H1 (cell line): Measurements from ENCODE around the gene NEK11. TPM values are rescaled to one million over a fixed set of nuclear protein-coding genes. Genes with fewer than 3 reads are reported as not detected.

Source experiments
- CTCF ChIA-PET: fragments of 300-600 bp; sonication (Branson Sonifier 250); formaldehyde crosslinking; loops from one replicate; lab custom pipeline; 2021; ENCODE audit not compliant: partially characterized antibody; lab: Charles Lee
- POLR2A ChIA-PET: fragments of 300-600 bp; sonication (Branson Sonifier 250); formaldehyde crosslinking; loops from one replicate; lab custom pipeline; 2021; ENCODE audit warnings: inconsistent platforms; ENCODE audit not compliant: partially characterized antibody; lab: Charles Lee
- DNase-seq, 2 experiments: peaks; one replicate each; pipeline versions ENCODE4 v3.0.0 to v3.0.0-alpha.2; 2010 to 2022; ENCODE audit warnings: low spot score in 2 of 2, low read depth in 1 of 2, mixed read lengths in 1 of 2
- FAIRE-seq: peaks from 2 replicates; lab custom pipeline; 2011; peaks lifted over from hg19 to GRCh38; lab: Jason Lieb, UNC
- H2AFZ ChIP-seq: 2 replicates; pipeline ENCODE4 v1.8.1; 2012; ENCODE audit warnings: low read length, inconsistent platforms
- H2AK5ac ChIP-seq: 2 replicates; pipeline ENCODE4 v1.6.1; 2013; ENCODE audit warnings: low read depth, low read length
- H2BK120ac ChIP-seq: replicated peaks from 2 replicates; pipeline ENCODE3; 2013; ENCODE audit warnings: low read depth, low read length, inconsistent platforms
- H2BK12ac ChIP-seq: 2 replicates; pipeline ENCODE4 v1.6.1; 2013; ENCODE audit warnings: low read depth, low read length
- H2BK15ac ChIP-seq: 2 replicates; pipeline ENCODE4 v1.6.1; 2013; ENCODE audit warnings: low read length
- H2BK20ac ChIP-seq: 2 replicates; pipeline ENCODE4 v1.6.1; 2013; ENCODE audit warnings: low read length
- H2BK5ac ChIP-seq: 2 replicates; pipeline ENCODE4 v1.6.1; 2013; ENCODE audit warnings: low read depth, low read length
- H3K14ac ChIP-seq: 2 replicates; pipeline ENCODE4 v1.6.1; 2013; ENCODE audit warnings: inconsistent platforms; ENCODE audit not compliant: insufficient read length
- H3K18ac ChIP-seq: 2 replicates; pipeline ENCODE4 v1.6.1; 2013; ENCODE audit warnings: low read length; ENCODE audit errors: extremely low read depth
- H3K23ac ChIP-seq: 2 replicates; pipeline ENCODE4 v1.6.1; 2013; ENCODE audit warnings: inconsistent platforms; ENCODE audit not compliant: insufficient read length
- H3K23me2 ChIP-seq: 2 replicates; pipeline ENCODE4 v1.6.1; 2013; ENCODE audit warnings: low read depth, low read length
- H3K27ac ChIP-seq: 2 replicates; pipeline ENCODE4 v1.6.1; 2011; ENCODE audit warnings: low read depth, low read length, inconsistent platforms
- H3K27me3 ChIP-seq, 4 experiments: replicated peaks in 1 of 4; 1 replicate in 1 of 4; 2 replicates in 3 of 4; pipeline versions ENCODE4 v1.6.1 to v1.8.1; 2011 to 2013; ENCODE audit warnings: low read length in 3 of 4, mild to moderate bottlenecking in 3 of 4, inconsistent platforms in 2 of 4, mixed read lengths in 2 of 4, moderate library complexity in 1 of 4; ENCODE audit not compliant: control insufficient read depth in 3 of 4, insufficient read depth in 3 of 4; ENCODE audit errors: extremely low read depth in 1 of 4
- H3K36me3 ChIP-seq, 4 experiments: 2 replicates each; pipeline versions ENCODE4 v1.6.1 to v1.8.1; 2011 to 2013; ENCODE audit warnings: mild to moderate bottlenecking in 4 of 4, low read length in 3 of 4, moderate library complexity in 2 of 4, control low read depth in 1 of 4, inconsistent platforms in 1 of 4; ENCODE audit not compliant: insufficient read depth in 4 of 4, control insufficient read depth in 2 of 4
- H3K4ac ChIP-seq: replicated peaks from 2 replicates; pipeline ENCODE3; 2013; ENCODE audit warnings: low read length, low read depth, mixed read lengths, inconsistent platforms; ENCODE audit not compliant: insufficient read length
- H3K4me1 ChIP-seq, 4 experiments: replicated peaks in 1 of 4; 1 replicate in 1 of 4; 2 replicates in 3 of 4; pipeline versions ENCODE4 v1.6.1 to v1.8.1; 2011 to 2013; ENCODE audit warnings: low read length in 3 of 4, inconsistent platforms in 2 of 4, mixed read lengths in 1 of 4; ENCODE audit not compliant: insufficient read depth in 4 of 4, control insufficient read depth in 3 of 4
- H3K4me2 ChIP-seq, 2 experiments: 2 replicates each; pipeline versions ENCODE4 v1.6.1 to v1.8.1; 2011 to 2013; ENCODE audit warnings: low read depth in 2 of 2, low read length in 2 of 2, control low read depth in 1 of 2, inconsistent platforms in 1 of 2, mild to moderate bottlenecking in 1 of 2; ENCODE audit not compliant: insufficient read depth in 1 of 2
- H3K4me3 ChIP-seq, 4 experiments: fragments of 200-600, 300-600 bp in 1 of 4; sonication (generic), shearing (Covaris generic), sonication (Bioruptor Twin) in 1 of 4; 2 replicates each; pipeline versions ENCODE4 v1.5.1 to v1.8.1; 2011 to 2016; ENCODE audit warnings: low read length in 4 of 4, low read depth in 3 of 4, control low read depth in 2 of 4, inconsistent platforms in 2 of 4, mild to moderate bottlenecking in 2 of 4, mixed read lengths in 1 of 4, moderate library complexity in 1 of 4; ENCODE audit not compliant: insufficient read depth in 2 of 4; ENCODE audit errors: extremely low read depth in 1 of 4
- H3K56ac ChIP-seq: replicated peaks from 2 replicates; pipeline ENCODE3; 2013; ENCODE audit warnings: low read depth, mild to moderate bottlenecking, mixed read lengths, low read length, inconsistent platforms; ENCODE audit not compliant: insufficient read length
- H3K79me1 ChIP-seq: 2 replicates; pipeline ENCODE4 v1.6.1; 2013; ENCODE audit warnings: low read depth, low read length, control low read depth
- H3K79me2 ChIP-seq, 2 experiments: 2 replicates each; pipeline versions ENCODE4 v1.6.1 to v1.8.1; 2012 to 2013; ENCODE audit warnings: low read length in 2 of 2, mild to moderate bottlenecking in 2 of 2, inconsistent platforms in 1 of 2; ENCODE audit not compliant: insufficient read depth in 2 of 2, control insufficient read depth in 1 of 2
- H3K9ac ChIP-seq, 4 experiments: replicated peaks in 1 of 4; 1 replicate in 1 of 4; 2 replicates in 3 of 4; pipeline versions ENCODE4 v1.6.1 to v1.8.1; 2011 to 2013; ENCODE audit warnings: low read depth in 3 of 4, low read length in 3 of 4, control low read depth in 2 of 4, mild to moderate bottlenecking in 2 of 4, moderate library complexity in 2 of 4, inconsistent platforms in 1 of 4; ENCODE audit errors: extremely low read depth in 1 of 4
- H3K9me3 ChIP-seq, 2 experiments: 2 replicates each; pipeline versions ENCODE4 v1.6.1 to v1.8.1; 2012 to 2013; ENCODE audit warnings: mild to moderate bottlenecking in 2 of 2, moderate library complexity in 2 of 2, control low read depth in 1 of 2, inconsistent platforms in 1 of 2, low read depth in 1 of 2, low read length in 1 of 2, mixed read lengths in 1 of 2; ENCODE audit not compliant: insufficient read depth in 2 of 2
- H4K20me1 ChIP-seq, 2 experiments: replicated peaks in 1 of 2; 2 replicates each; pipeline versions ENCODE3 to v1.8.1; 2011 to 2013; ENCODE audit warnings: inconsistent platforms in 2 of 2, low read length in 2 of 2, mild to moderate bottlenecking in 1 of 2; ENCODE audit not compliant: insufficient read depth in 2 of 2, control insufficient read depth in 1 of 2
- H4K5ac ChIP-seq: 2 replicates; pipeline ENCODE4 v1.6.1; 2013; ENCODE audit warnings: low read length, low read depth, mixed read lengths, inconsistent platforms; ENCODE audit not compliant: insufficient read length
- H4K8ac ChIP-seq: 2 replicates; pipeline ENCODE4 v1.8.0; 2013; ENCODE audit warnings: mild to moderate bottlenecking, moderate library complexity, low read length, inconsistent platforms; ENCODE audit not compliant: insufficient read depth; ENCODE audit errors: extremely low read depth
- H4K91ac ChIP-seq: replicated peaks from 2 replicates; pipeline ENCODE3; 2013; ENCODE audit warnings: low read length, mixed read lengths, inconsistent platforms; ENCODE audit not compliant: insufficient read length
- CREB1 ChIP-seq: IDR thresholded peaks from 2 replicates; pipeline ENCODE4 v1.6.1; 2012; ENCODE audit warnings: inconsistent platforms
- EGR1 ChIP-seq: IDR thresholded peaks from 2 replicates; pipeline ENCODE4 v1.6.1; 2011; ENCODE audit warnings: low read depth, low read length, borderline replicate concordance
- EZH2 ChIP-seq: fragments of 200-600 bp; sonication (generic); IDR thresholded peaks from 2 replicates; pipeline ENCODE4 v1.7.1; 2012; ENCODE audit warnings: low read depth, mild to moderate bottlenecking, moderate library complexity, low read length, inconsistent platforms; ENCODE audit not compliant: severe bottlenecking
- KDM1A ChIP-seq: fragments of 200-600, 300-600 bp; sonication (generic); IDR thresholded peaks from 2 replicates; pipeline ENCODE4 v1.7.1; 2016; ENCODE audit warnings: mild to moderate bottlenecking, low read length, borderline replicate concordance
- NANOG ChIP-seq: IDR thresholded peaks from 2 replicates; pipeline ENCODE4 v1.6.1; 2011; ENCODE audit warnings: low read length, low read depth, mild to moderate bottlenecking, inconsistent platforms; ENCODE audit not compliant: insufficient read depth, poor library complexity, severe bottlenecking
- NRF1 ChIP-seq: IDR thresholded peaks from 2 replicates; pipeline ENCODE4 v1.6.1; 2011; ENCODE audit warnings: mild to moderate bottlenecking, low read depth, low read length, improper control_type of control experiment
- RFX5 ChIP-seq: IDR thresholded peaks from 2 replicates; pipeline ENCODE4 v1.6.1; 2011; ENCODE audit warnings: low read depth, low read length, improper control_type of control experiment, borderline replicate concordance
- RXRA ChIP-seq: IDR thresholded peaks from 2 replicates; pipeline ENCODE4 v1.6.1; 2011; ENCODE audit warnings: low read depth, mild to moderate bottlenecking, low read length, moderate library complexity; ENCODE audit not compliant: insufficient read depth
- SP2 ChIP-seq: IDR thresholded peaks from 2 replicates; pipeline ENCODE4 v1.6.1; 2012; ENCODE audit warnings: mild to moderate bottlenecking, low read length, inconsistent platforms
- SUZ12 ChIP-seq: fragments of 200-600 bp; sonication (generic); IDR thresholded peaks from 2 replicates; pipeline ENCODE4 v1.6.1; 2012; ENCODE audit warnings: mild to moderate bottlenecking, inconsistent platforms, low read length, moderate library complexity, mixed read lengths
- YY1 ChIP-seq: IDR thresholded peaks from 2 replicates; pipeline ENCODE4 v1.6.1; 2011; ENCODE audit warnings: low read depth, mild to moderate bottlenecking, low read length
- ZNF274 ChIP-seq: IDR thresholded peaks from 2 replicates; pipeline ENCODE4 v1.7.0; 2012; ENCODE audit warnings: low read length, borderline replicate concordance; ENCODE audit errors: extremely low read depth
- WGBS, 2 experiments: shearing (Covaris generic) in 1 of 2; methylation state at CpG; one replicate each; pipeline versions ENCODE4 v1.1.6 to v1.1.7; 2013 to 2015; ENCODE audit warnings: low lambda C conversion rate in 2 of 2, mixed read lengths in 2 of 2, inconsistent platforms in 1 of 2, low coverage in 1 of 2, missing lambda C conversion rate in 1 of 2; ENCODE audit not compliant: insufficient replicate concordance in 2 of 2, insufficient coverage in 1 of 2, insufficient read length in 1 of 2; ENCODE audit errors: extremely low coverage in 1 of 2, missing lambda C conversion rate in 1 of 2; 5-methylcytosine and 5-hydroxymethylcytosine counted together
- polyA plus RNA-seq, 7 experiments: library from polyadenylated mRNA; depleted of rRNA in 3 of 7; stranded (reverse) in 5 of 7; unstranded in 2 of 7; fragments of >200 nt in 5 of 7; fragments of 200-250 nt in 2 of 7; gene quantifications; 1 replicate in 5 of 7; 2 replicates in 1 of 7; 4 replicates in 1 of 7; pipeline versions ENCODE4 v1.2.1 to v1.2.3, GENCODE V29; 2011 to 2013; ENCODE audit warnings: missing spikeins in 2 of 7, mixed read lengths in 2 of 7
- total RNA-seq: library from RNA; stranded (reverse); fragmentation: NEBNext Ultra II Directional; extraction: Animal tissue kit (Norgen Biotek cat#: 25700); gene quantifications from 2 replicates; pipeline ENCODE4 v1.2.1, GENCODE V29; 2021
- TF ChIP-seq, protein P1 (sequence below): IDR thresholded peaks from 2 replicates; pipeline ENCODE4 v1.6.1; 2012; ENCODE audit warnings: inconsistent platforms
- TF ChIP-seq, protein P2 (sequence below): IDR thresholded peaks from 2 replicates; pipeline ENCODE4 v1.6.1; 2011; ENCODE audit warnings: low read depth, mild to moderate bottlenecking, low read length; ENCODE audit not compliant: insufficient read depth

The NEK11 gene
- total and polyA plus RNA-seq, 2 of the 8 experiments (the other 6 are each of a cell fraction or from before 2014, with no cell fraction given), result 0.60 TPM; not detected in 1

DNA sequence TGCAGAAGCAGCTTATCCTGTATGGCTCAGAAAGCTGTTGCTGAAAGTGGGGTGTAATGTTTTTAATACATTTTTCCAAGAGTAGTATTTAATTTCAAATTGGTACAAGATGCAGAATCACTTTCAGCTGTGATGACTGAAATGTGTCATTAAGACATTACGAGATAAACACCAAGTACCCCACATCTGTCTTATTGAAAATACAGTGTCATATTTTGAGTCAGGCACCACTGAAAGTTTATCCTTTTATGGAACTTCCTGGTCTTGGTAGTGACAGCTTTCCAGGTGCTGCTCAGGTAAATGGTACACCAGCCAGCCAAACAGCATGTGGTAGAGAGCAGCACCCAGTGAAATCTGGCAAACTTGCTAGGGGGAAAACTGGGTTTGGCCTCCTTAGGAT, 17.0 kb upstream of the NEK11 start:
- DNase-seq (no peak), FAIRE-seq (no peak)
- Histone ChIP-seq H3K27me3 (no peaks in the 10 kb centered on the region), H4K91ac (no peak overlapping the region), H4K8ac (no peak overlapping the region), H3K9me3 (no peaks in the 10 kb centered on the region), H2BK12ac (no peak overlapping the region), H2BK15ac (no peak overlapping the region), H3K79me2 (no peaks in the 10 kb centered on the region; a peak in 1 of 4 replicates), H3K9ac (no peak overlapping the region), H3K23ac (no peak overlapping the region), H3K23me2 (no peaks in the 10 kb centered on the region), H3K4ac (no peak overlapping the region), H3K4me1 (no peaks in the 10 kb centered on the region), H3K18ac (no peak overlapping the region), H2BK20ac (no peak overlapping the region), H3K4me3 (no peak overlapping the region), H2AFZ (no peak overlapping the region), H4K5ac (no peak overlapping the region), H2BK120ac (no peak overlapping the region), H2AK5ac (no peak overlapping the region), H3K4me2 (no peak overlapping the region), H3K14ac (no peak overlapping the region), H3K79me1 (no peaks in the 10 kb centered on the region), H3K36me3 (peaks cover 2 to 35% (median 7%) of the 10 kb centered on the region in 4 experiments; a peak in 5 of 8 replicates), H4K20me1 (no peaks in the 10 kb centered on the region), H3K27ac (no peak overlapping the region), H3K56ac (no peak overlapping the region), H2BK5ac (no peak overlapping the region)
- ChIA-PET POLR2A (interaction anchor here (0.5 to 1.2 kb wide), 2 partner anchors 11 to 13 kb away, joined by 4 to 5 read pairs; no protein-coding TSS in a partner anchor), CTCF (interaction anchor here (0.6 kb wide), 1 partner anchor 1058 kb away, joined by 3 read pairs; no protein-coding TSS in a partner anchor)
- 96% methylated on average over 1 of the region's 1 CpG; no CpG with 5 or more reads in 1 of the 2 experiments for WGBS, 2 experiments
- TF ChIP-seq NANOG, result no peak
- no peak for TF ChIP-seq EGR1
- no peak for TF ChIP-seq RFX5
- no peak for TF ChIP-seq KDM1A
- no peak for TF ChIP-seq ZNF274
- TF ChIP-seq, protein P1, sequence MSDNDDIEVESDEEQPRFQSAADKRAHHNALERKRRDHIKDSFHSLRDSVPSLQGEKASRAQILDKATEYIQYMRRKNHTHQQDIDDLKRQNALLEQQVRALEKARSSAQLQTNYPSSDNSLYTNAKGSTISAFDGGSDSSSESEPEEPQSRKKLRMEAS, result no peak
- TF ChIP-seq SUZ12, result no peak
- TF ChIP-seq SP2, result no peak
- no peak for TF ChIP-seq RXRA
- TF ChIP-seq NRF1, result no peak
- no peak for TF ChIP-seq EZH2
- no peak for TF ChIP-seq CREB1
- TF ChIP-seq YY1, result no peak
- TF ChIP-seq, protein P2, sequence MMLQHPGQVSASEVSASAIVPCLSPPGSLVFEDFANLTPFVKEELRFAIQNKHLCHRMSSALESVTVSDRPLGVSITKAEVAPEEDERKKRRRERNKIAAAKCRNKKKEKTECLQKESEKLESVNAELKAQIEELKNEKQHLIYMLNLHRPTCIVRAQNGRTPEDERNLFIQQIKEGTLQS, result no peak
